Esophagus squamous epithelium (tissue), 5 donors: ENCODE measurements around the gene ZMYND10. TPM values are rescaled to one million over a fixed set of nuclear protein-coding genes. Genes with fewer than 3 reads are reported as not detected.
A peak's percentile ranks its signal among the peaks of the same experiment; 100 is the strongest.

Experiments used
- DNase-seq: peaks from one replicate; lab custom pipeline; 2025; lab: John Stamatoyannopoulos, UW
- H3K27ac ChIP-seq, 4 donors: fragments of 200-600 bp; sonication (generic); one replicate each; pipeline ENCODE4 v1.5.1; 2016 to 2019; ENCODE audit warnings: mild to moderate bottlenecking in 1 of 4
- H3K27me3 ChIP-seq, 4 donors: fragments of 200-600 bp; sonication (generic); 1 replicate in 3 of 4; 2 replicates in 1 of 4; pipeline versions ENCODE4 v1.5.1 to v1.6.0; 2017 to 2021; ENCODE audit warnings: antibody characterized with exemption in 1 of 4
- H3K36me3 ChIP-seq, 3 donors: fragments of 200-600 bp; sonication (generic); one replicate each; pipeline ENCODE4 v1.5.1; 2016 to 2019
- H3K4me1 ChIP-seq, 3 donors: fragments of 200-600 bp; sonication (generic); one replicate each; pipeline ENCODE4 v1.5.1; 2017 to 2019
- H3K4me3 ChIP-seq, 4 donors: fragments of 200-600 bp; sonication (generic); 1 replicate in 3 of 4; 2 replicates in 1 of 4; pipeline ENCODE4 v1.5.1; 2016 to 2019; ENCODE audit warnings: mild to moderate bottlenecking in 2 of 4, moderate library complexity in 1 of 4
- H3K9me3 ChIP-seq, 3 donors: fragments of 200-600 bp; sonication (generic); one replicate each; pipeline ENCODE4 v1.5.1; 2016 to 2019
- POLR2A ChIP-seq, 4 donors: fragments of 450-650 bp; IDR thresholded peaks; one replicate each; pipeline ENCODE4 v1.6.1; 2017; ENCODE audit warnings: antibody characterized with exemption in 4 of 4, mild to moderate bottlenecking in 4 of 4, moderate library complexity in 3 of 4
- WGBS, 2 donors: methylation state at CpG; one replicate each; pipeline ENCODE4 v1.1.5; 2018; 5-methylcytosine and 5-hydroxymethylcytosine counted together
- intact Hi-C: fragments of 100-400 bp; cut with DNase I; formaldehyde crosslinking; loops from one replicate; pipeline ENCODE4 v1.15.0; 2022
- total RNA-seq, 4 donors: library from RNA; depleted of rRNA; stranded (reverse); fragments of >200 nt; gene quantifications; one replicate each; pipeline ENCODE4 v1.1.0, GENCODE V29; 2016
- TF ChIP-seq, protein P1 (sequence below), 6 experiments: fragments of 450-650 bp in 4 of 6; fragments of 200-600 bp in 2 of 6; sonication (generic) in 2 of 6; IDR thresholded peaks; one replicate each; pipeline ENCODE4 v1.5.1; 2016 to 2019; ENCODE audit warnings: antibody characterized with exemption in 6 of 6, mild to moderate bottlenecking in 4 of 6, moderate library complexity in 4 of 6
- donor health status: DM: yes; HTN: yes; CAD: no.

The ZMYND10 gene
- total RNA-seq, 4 donors from 2014 or later = 1.1 TPM; not detected in 3

DNA sequence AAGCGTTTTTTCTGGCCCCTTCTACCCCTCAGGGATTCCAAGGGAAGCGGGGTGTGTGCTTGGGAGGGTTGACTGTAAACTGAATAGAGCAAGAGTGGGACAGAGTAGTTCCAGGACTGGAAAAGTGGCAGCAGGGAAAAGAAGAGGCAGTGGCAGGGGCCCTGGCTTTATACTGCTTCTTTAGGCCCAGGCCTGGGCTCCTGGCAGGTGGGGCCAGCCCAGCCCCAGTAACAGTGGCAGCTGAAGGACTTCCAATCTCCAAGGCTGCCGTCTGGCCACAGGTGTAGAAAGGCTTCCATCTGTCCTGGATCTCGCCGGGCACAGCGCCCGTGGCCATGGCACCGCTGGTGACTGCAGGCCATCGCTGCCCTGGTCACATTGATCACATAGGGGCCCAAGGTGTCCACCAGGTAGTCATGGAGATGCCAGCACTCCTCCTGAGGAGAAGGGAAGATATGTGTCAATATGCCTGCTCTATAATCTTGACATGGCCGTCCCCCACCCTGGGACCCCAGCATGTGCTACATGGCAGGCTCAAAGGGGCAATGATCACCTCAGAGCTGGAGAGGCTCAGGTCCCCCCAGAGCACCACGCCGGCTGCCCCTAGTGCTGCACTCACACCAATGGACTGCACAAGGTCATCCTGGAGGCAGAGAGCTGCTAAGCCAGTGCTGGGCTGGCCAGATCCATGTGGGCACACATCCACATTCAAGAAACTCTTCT, 52.3 kb downstream of the ZMYND10 start:
- TF ChIP-seq POLR2A (IDR thresholded peaks at IDR 0.05) = no peak
- TF ChIP-seq, protein P1, sequence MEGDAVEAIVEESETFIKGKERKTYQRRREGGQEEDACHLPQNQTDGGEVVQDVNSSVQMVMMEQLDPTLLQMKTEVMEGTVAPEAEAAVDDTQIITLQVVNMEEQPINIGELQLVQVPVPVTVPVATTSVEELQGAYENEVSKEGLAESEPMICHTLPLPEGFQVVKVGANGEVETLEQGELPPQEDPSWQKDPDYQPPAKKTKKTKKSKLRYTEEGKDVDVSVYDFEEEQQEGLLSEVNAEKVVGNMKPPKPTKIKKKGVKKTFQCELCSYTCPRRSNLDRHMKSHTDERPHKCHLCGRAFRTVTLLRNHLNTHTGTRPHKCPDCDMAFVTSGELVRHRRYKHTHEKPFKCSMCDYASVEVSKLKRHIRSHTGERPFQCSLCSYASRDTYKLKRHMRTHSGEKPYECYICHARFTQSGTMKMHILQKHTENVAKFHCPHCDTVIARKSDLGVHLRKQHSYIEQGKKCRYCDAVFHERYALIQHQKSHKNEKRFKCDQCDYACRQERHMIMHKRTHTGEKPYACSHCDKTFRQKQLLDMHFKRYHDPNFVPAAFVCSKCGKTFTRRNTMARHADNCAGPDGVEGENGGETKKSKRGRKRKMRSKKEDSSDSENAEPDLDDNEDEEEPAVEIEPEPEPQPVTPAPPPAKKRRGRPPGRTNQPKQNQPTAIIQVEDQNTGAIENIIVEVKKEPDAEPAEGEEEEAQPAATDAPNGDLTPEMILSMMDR (IDR thresholded peaks at IDR 0.05) = no peak
- WGBS, 2 donors = 66 to 77% methylated on average over 6 to 7 of the region's 12 CpGs
- intact Hi-C loops = no loop called here

DNA sequence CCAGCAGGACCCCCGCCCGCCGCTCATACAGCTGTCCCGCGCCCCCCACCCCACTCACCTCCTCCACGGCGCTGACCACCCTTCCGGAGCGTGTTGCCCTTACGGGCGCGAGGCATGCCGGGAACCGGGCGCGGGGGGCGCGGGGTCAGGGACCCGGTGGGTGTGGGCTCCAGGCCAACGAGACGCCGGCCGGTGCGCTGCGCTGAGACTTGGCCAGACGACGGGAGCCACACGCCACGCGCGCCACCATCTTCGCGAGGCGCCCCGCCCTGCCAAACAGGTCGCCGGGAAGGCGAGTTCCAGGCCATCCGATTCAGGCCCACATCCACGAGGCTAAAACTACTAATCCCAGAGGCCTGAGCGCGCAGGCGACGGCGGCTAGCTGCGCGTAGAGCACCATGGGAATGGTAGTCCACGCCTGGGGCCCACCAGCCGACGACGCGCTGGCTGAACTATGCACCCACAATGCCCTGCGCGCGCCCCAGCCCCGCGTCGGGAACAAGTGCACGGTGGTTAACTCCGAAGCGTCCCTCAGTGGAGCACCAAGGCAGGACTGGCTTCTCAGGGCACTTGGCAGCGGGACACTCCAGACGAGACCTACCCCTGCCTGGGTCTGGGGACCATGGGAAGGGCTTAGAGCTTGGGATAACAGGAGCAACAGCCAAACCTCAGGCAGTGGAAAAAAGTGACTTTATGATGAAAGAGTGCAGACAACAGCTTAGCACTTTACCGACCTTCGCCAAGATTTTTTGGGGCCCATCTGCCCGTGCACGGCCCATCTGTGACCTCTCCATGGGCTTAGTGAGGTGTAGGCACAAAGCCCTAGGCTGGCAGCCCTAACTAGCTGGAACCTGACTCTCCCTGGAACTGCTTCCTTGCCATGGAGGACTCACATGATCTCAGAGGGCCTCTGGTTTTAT, 53.1 kb downstream of the ZMYND10 start, which contains the start of gene IFRD2:
TSS of gene IFRD2 (minus strand) at position 271 of the 920 bp plus-strand sequence. CDS start at position 116, 155 bp downstream.
- intact Hi-C loops = no loop called here
- Histone ChIP-seq H3K36me3 (peaks cover 24 to 46% (median 29%) of the 10 kb centered on the region in 3 donors), H3K9me3 (no peaks in the 10 kb centered on the region), H3K4me1 (peaks cover 17 to 33% (median 23%) of the 10 kb centered on the region in 3 donors), H3K27me3 (no peaks in the 10 kb centered on the region), H3K4me3 (peak within 1 kb of the TSS; percentile 67 to 100 (median 80)), H3K27ac (peak within 1 kb of the TSS; percentile 84 to 92 (median 91))
- peak in 3 of 4 donors; percentile 51 to 81 (median 76) for TF ChIP-seq POLR2A (IDR thresholded peaks at IDR 0.05)
- TF ChIP-seq, protein P1 (IDR thresholded peaks at IDR 0.05) = peak in 2 of 6 experiments; percentile 9 to 46
- DNase-seq = peak; percentile 91
- WGBS, 2 donors = 0% methylated on average over 4 to 6 of the region's 67 CpGs

More for the DNA sequence above, 52.3 kb downstream of the ZMYND10 start:
- H3K27me3 ChIP-seq = no peaks in the 10 kb centered on the region
- peak overlapping the region; percentile 84 to 92 (median 91) for H3K27ac ChIP-seq
- DNase-seq = no peak
- peaks cover 22 to 42% (median 27%) of the 10 kb centered on the region in 3 donors for H3K4me1 ChIP-seq
- H3K9me3 ChIP-seq = no peaks in the 10 kb centered on the region
- peak overlapping the region in 2 of 4 donors; percentile 71 to 90 for H3K4me3 ChIP-seq
- peaks cover 21 to 38% (median 22%) of the 10 kb centered on the region in 3 donors for H3K36me3 ChIP-seq

Other genes with a start within 250 kb of the ZMYND10 start
- gene SEMA3F, start 190.4 kb downstream of the ZMYND10 start, total RNA-seq = 100 to 1,000 TPM in 3 of 4 donors, 10 to 100 TPM in 1; 56.8 to 146 (median 109) TPM
- gene GNAT1, start 154.1 kb downstream of the ZMYND10 start, total RNA-seq = not detected
- not detected for gene SLC38A3, start 140.5 kb downstream of the ZMYND10 start, total RNA-seq
- 100 to 1,000 TPM in 2 of 4 donors, 10 to 100 TPM in 2; 39.8 to 122 (median 76.5) TPM for gene GNAI2, start 109.5 kb downstream of the ZMYND10 start, total RNA-seq
- gene SEMA3B, start 76.6 kb downstream of the ZMYND10 start, total RNA-seq = 1 to 10 TPM in 3 of 4 donors, under 1 TPM in 1; 0.70 to 8.2 (median 2.4) TPM
- gene LSMEM2, start 66.6 kb downstream of the ZMYND10 start, total RNA-seq = not detected
- 100 to 1,000 TPM in 1 of 4 donors, 10 to 100 TPM in 3; 49.0 to 100 (median 72.9) TPM for gene IFRD2, start 53.3 kb downstream of the ZMYND10 start, total RNA-seq
- 1 to 10 TPM; 5.3 to 7.9 (median 5.8) TPM for gene HYAL3, start 46.3 kb downstream of the ZMYND10 start, total RNA-seq
- 10 to 100 TPM in 1 of 4 donors, 1 to 10 TPM in 3; 6.0 to 16.2 (median 7.7) TPM for gene NAA80, start 46.3 kb downstream of the ZMYND10 start, total RNA-seq
- 1 to 10 TPM; 1.8 to 8.9 (median 4.8) TPM for gene HYAL1, start 42.2 kb downstream of the ZMYND10 start, total RNA-seq
- gene HYAL2, start 23.0 kb downstream of the ZMYND10 start, total RNA-seq = 10 to 100 TPM; 36.7 to 68.9 (median 51.5) TPM
- gene TUSC2, start 17.5 kb downstream of the ZMYND10 start, total RNA-seq = 10 to 100 TPM; 16.0 to 42.9 (median 27.4) TPM
- 10 to 100 TPM; 11.9 to 31.7 (median 24.9) TPM for gene RASSF1, start 4.9 kb downstream of the ZMYND10 start, total RNA-seq
- gene NPRL2, start 5.0 kb upstream of the ZMYND10 start, total RNA-seq = 10 to 100 TPM; 10.4 to 21.2 (median 16.1) TPM
- 10 to 100 TPM; 18.1 to 21.9 (median 20.5) TPM for gene CYB561D2, start 5.1 kb upstream of the ZMYND10 start, total RNA-seq
- 10 to 100 TPM; 24.2 to 41.6 (median 30.6) TPM for gene TMEM115, start 13.8 kb upstream of the ZMYND10 start, total RNA-seq
- under 1 TPM in 3 of 4 donors, not detected in 1; 0.18 to 0.57 (median 0.35) TPM for gene CACNA2D2, start 157.9 kb upstream of the ZMYND10 start, total RNA-seq
- 1 to 10 TPM in 2 of 4 donors, under 1 TPM in 2; 0.15 to 3.2 (median 1.2) TPM for gene C3orf18, start 222.0 kb upstream of the ZMYND10 start, total RNA-seq
- gene HEMK1, start 223.8 kb upstream of the ZMYND10 start, total RNA-seq = 10 to 100 TPM in 1 of 4 donors, 1 to 10 TPM in 3; 4.4 to 11.8 (median 4.9) TPM